ENCODE measurements around the gene SERPINI1. TPM values are rescaled to one million over a fixed set of nuclear protein-coding genes. Genes with fewer than 3 reads are reported as not detected.

SERPINI1 gene
- total and polyA plus RNA-seq, 9 of the 15 experiments (the other 6 are each of a cell fraction or from before 2014, with no cell fraction given): 1.6 to 9.9 (median 3.5) TPM

- no peak for TF ChIP-seq ZNF41 (CRISPR knock-in tag; conservative IDR thresholded peaks at IDR 0.05)
- no peak for TF ChIP-seq RUNX1 (IDR thresholded peaks at IDR 0.05; ENCODE audit: low read depth)
Observed at GRCh38 chr3:167862104-167862730, 126.7 kb downstream of the SERPINI1 start (continued).

DNA sequence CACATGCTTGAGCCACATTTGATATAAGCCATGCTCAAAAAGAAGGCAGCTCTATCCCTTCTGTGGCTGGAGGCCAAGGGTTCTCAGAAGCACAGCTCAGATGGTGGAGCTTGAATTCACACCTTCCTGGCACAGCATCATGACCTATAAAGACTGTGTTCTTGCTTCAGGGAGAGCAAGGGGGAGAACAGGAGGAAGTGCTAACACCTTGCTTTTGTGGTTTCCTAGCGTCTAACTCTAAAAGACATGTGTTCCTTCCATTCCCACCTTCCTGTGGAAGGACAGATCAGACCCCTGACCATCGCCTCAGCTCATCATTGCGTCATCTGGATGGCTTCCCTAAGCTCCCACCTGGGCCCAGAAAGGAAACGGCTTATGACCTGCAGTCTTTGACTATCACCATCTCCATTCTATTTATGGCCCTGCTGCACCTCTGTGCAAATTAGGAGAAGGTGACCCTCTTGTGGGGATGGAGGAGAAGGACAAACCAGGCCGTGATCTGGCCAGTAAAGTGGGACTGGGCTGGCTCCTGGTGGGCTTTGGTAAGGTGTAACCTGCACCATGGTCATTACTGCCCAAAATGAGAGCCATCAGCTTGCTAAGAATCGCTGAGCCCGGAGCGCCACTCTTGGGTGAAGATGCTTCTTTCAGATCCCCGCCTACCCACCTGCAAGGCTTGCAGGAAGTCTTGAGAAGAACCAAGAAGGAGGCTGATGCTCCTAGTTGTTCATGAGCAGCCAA is 128.5 kb downstream of the SERPINI1 start:
- in situ Hi-C loops (cut with MboI): no loop called here
- H3K27me3 ChIP-seq (ENCODE audit: control insufficient read depth in 2 of 2, insufficient read depth in 2 of 2, low read length in 2 of 2): peaks cover 0 to 6% of the 10 kb centered on the region in 2 experiments; a peak in 1 of 5 replicates
- ChIA-PET POLR2A (interaction anchor here (0.7 kb wide), 1 partner anchor 39 kb away, joined by 4 read pairs; no protein-coding TSS in a partner anchor), CTCF (ENCODE audit: low intra/inter-chr PET ratio) (no interaction called here)
- FAIRE-seq (no peak), DNase-seq (ENCODE audit: extremely low read depth in 1 of 4, low spot score in 3 of 4) (no peak), ATAC-seq (peak; percentile 55)
- 5% methylated on average over 9 of the region's 9 CpGs for WGBS (ENCODE audit: insufficient coverage, low coverage, missing lambda C conversion rate)
- no peaks in the 10 kb centered on the region for H3K9me1 ChIP-seq (ENCODE audit: control insufficient read depth, insufficient read depth, low read length)
- H3K36me3 ChIP-seq (ENCODE audit: control insufficient read depth, insufficient read depth, low read length): no peaks in the 10 kb centered on the region
- no TSS peak for BruUV-seq (replicated peaks)
- H4K20me1 ChIP-seq (replicated peaks; ENCODE audit: control insufficient read depth, insufficient read depth, low read length): no peaks in the 10 kb centered on the region
- no peak overlapping the region for H3K4me3 ChIP-seq
- no peak overlapping the region for H3K9ac ChIP-seq (ENCODE audit: insufficient read depth in 1 of 2, low read depth in 2 of 2, low read length in 2 of 2)
- H3K9me3 ChIP-seq (replicated peaks; ENCODE audit: control insufficient read depth, insufficient read depth, low read depth, low read length): no peaks in the 10 kb centered on the region
- intact Hi-C loops (cut with micrococcal nuclease): no loop called here
- no peak overlapping the region for H3K27ac ChIP-seq (ENCODE audit: extremely low read depth, low read depth, low read length)
- TF ChIP-seq ZC3H8 (IDR thresholded peaks at IDR 0.05) (no peak), ZNF584 (CRISPR knock-in tag; IDR thresholded peaks at IDR 0.05; ENCODE audit: low read depth) (no peak), NFXL1 (CRISPR knock-in tag; IDR thresholded peaks at IDR 0.05) (no peak), MAX (CRISPR knock-in tag; IDR thresholded peaks at IDR 0.05) (no peak), SETDB1 (IDR thresholded peaks at IDR 0.05; ENCODE audit: low read length) (no peak), MTA1 (IDR thresholded peaks at IDR 0.05; ENCODE audit: borderline replicate concordance) (no peak), TRIM24 (IDR thresholded peaks at IDR 0.05) (no peak), MED1 (CRISPR knock-in tag; IDR thresholded peaks at IDR 0.05; ENCODE audit: borderline replicate concordance) (no peak), SNIP1 (IDR thresholded peaks at IDR 0.05; ENCODE audit: low read depth) (no peak), CEBPB (tag; IDR thresholded peaks at IDR 0.05) (no peak), MTF1 (CRISPR knock-in tag; IDR thresholded peaks at IDR 0.05; ENCODE audit: borderline replicate concordance) (no peak)
- no peak overlapping the region for H3K4me2 ChIP-seq (ENCODE audit: insufficient read depth, low read length)
- H2AFZ ChIP-seq (ENCODE audit: low read depth, low read length): no peak overlapping the region
- H3K79me2 ChIP-seq (ENCODE audit: control insufficient read depth, insufficient read depth, low read length): no peaks in the 10 kb centered on the region
- H3K4me1 ChIP-seq (replicated peaks in 1 of 2; ENCODE audit: control insufficient read depth in 2 of 2, insufficient read depth in 2 of 2, low read length in 2 of 2): no peaks in the 10 kb centered on the region

Data from K562 (cell line).